Activated naive CD4-positive, alpha-beta T cell treated with anti-CD3 and anti-CD28 coated beads, Interleukin-2, amount 50 U/mL, for 72 hours (primary cell): ENCODE measurements around the gene CLDN11. TPM values are rescaled to one million over a fixed set of nuclear protein-coding genes. Genes with fewer than 3 reads are reported as not detected.

Experiments
- ATAC-seq, 2 donors: fragments of 150-1000 bp; cut with Tn5 transposase; 2 replicates each; pipeline ENCODE4 v1.10.0; 2021; ENCODE audit warnings: mild to moderate bottlenecking in 2 of 2, moderate library complexity in 2 of 2
- DNase-seq, 2 donors: peaks; one replicate each; pipeline ENCODE4 v3.0.0; 2021 to 2022; ENCODE audit warnings: low spot score in 2 of 2
- H3K27ac Mint-ChIP-seq, 2 donors: one replicate each; pipeline ENCODE4 v1.8.0; 2022; ENCODE audit warnings: mild to moderate bottlenecking in 2 of 2, mixed read lengths in 2 of 2
- H3K36me3 Mint-ChIP-seq, 2 donors: one replicate each; pipeline ENCODE4 v1.8.0; 2022; ENCODE audit warnings: mixed read lengths in 2 of 2
- H3K9me3 Mint-ChIP-seq, 2 donors: one replicate each; pipeline ENCODE4 v1.8.0; 2022; ENCODE audit warnings: mixed read lengths in 2 of 2
- total RNA-seq, 2 donors: library from RNA; stranded (reverse); gene quantifications; one replicate each; pipeline ENCODE4 v1.2.3, GENCODE V29; 2022

CLDN11 gene
- total RNA-seq, 2 donors from 2014 or later = not detected

DNA sequence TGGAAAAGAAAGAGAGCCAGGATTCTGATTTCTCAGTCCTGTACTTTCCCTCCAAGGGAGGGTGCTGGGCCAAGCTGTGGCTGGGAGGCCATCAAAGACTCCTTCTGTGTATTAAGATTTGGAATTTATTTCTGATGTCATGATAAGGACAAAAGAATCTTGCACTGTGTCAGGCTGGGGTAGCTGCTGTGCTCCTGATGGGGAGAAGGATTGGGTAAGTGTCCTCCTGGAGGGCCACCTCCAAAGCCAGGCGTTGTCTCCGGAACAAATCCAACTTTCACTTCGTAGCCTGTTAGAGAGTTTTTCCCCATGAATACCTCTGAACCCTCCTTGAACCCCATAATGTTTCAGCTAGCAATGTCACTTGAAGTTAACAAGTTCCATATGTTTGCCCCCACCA lies 29.9 kb downstream of the CLDN11 start:
- no peak for ATAC-seq
- no peaks in the 10 kb centered on the region for H3K9me3 Mint-ChIP-seq
- no peak for DNase-seq
- no peak overlapping the region for H3K27ac Mint-ChIP-seq
- no peaks in the 10 kb centered on the region for H3K36me3 Mint-ChIP-seq

DNA sequence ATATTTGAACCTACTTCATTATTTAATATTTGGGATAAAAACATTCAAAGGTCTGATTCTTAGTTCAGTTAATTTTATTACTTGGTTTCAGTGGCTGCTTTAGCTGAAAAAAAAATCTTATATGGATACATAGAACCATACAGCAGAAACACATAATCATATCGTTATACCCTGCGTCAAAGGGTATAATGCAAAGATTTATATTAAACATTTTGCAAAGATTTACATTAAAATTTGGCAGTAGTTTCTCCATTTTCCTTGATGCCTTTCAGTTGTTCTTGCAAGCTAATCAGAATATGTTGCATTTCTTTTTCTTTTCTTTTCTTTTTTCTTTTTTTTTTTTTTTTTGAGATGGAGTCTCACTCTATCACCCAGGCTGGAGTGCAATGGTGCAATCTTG lies 31.4 kb downstream of the CLDN11 start:
- DNase-seq (no peak), ATAC-seq (no peak)
- H3K27ac Mint-ChIP-seq = no peak overlapping the region
- H3K36me3 Mint-ChIP-seq = no peaks in the 10 kb centered on the region
- H3K9me3 Mint-ChIP-seq = no peaks in the 10 kb centered on the region

DNA sequence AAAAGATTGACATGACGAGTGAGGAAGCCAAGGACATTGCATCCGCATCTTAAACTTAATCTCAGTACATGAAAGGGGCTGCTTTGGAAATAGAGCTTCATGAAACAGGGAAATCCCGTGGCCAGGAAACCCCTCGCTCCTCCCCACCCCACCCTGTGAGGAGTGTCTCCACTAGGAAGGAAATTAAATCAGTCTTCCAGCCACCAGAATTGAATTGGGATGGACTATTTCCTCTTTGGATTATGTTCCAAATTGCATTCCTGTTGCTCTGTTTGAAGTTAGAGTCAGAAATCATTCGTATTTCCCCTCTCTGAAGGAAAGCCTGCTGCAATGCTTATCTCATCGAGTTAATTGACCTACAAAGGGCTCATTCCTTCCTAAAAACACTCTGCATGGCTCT lies 35.8 kb downstream of the CLDN11 start:
- Mint-ChIP-seq H3K36me3 (no peaks in the 10 kb centered on the region), H3K27ac (no peak overlapping the region), H3K9me3 (no peaks in the 10 kb centered on the region)
- DNase-seq (no peak), ATAC-seq (no peak)

DNA sequence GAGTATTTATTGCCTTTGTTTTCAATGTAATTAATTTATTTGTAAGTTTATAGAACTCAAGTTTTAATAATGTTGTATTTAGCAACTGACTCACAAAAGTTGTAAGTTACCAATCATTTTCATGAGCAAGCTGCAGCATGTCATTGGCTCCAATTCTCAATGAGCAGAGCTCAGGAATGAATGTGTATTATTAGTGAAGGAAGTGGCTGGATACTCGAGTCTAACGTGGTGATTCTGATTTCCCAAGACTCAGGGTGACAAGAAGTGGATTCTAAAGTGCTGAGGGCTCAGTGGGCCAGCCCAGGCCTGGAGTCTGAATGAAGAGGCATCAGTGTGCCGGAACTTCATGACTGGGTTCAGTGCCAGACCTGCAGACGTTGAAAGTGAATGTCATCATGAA lies 39.6 kb downstream of the CLDN11 start:
- Mint-ChIP-seq H3K9me3 (no peaks in the 10 kb centered on the region), H3K27ac (no peak overlapping the region), H3K36me3 (no peaks in the 10 kb centered on the region)
- DNase-seq (no peak), ATAC-seq (no peak)

DNA sequence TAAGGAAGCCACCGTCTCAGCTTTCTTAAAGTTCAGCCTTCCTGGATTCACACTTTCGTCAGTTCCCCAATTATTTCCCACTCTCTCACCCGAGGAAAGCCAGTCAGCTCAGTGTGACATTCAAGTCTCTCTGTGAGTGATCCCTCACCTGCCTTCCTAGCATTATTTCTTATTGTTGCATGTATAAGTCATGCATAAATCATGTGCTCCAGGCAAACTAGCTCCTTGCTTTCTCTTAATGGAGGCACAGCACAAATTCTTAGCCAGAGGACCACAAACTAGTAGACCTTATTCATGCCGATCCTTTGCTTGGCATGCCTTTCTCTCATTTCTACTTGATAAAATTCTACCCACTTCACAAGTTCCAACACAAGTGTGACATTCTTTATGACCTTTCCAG lies 44.3 kb downstream of the CLDN11 start:
- Mint-ChIP-seq H3K9me3 (no peaks in the 10 kb centered on the region), H3K27ac (no peak overlapping the region), H3K36me3 (no peaks in the 10 kb centered on the region)
- DNase-seq (no peak), ATAC-seq (no peak)

DNA sequence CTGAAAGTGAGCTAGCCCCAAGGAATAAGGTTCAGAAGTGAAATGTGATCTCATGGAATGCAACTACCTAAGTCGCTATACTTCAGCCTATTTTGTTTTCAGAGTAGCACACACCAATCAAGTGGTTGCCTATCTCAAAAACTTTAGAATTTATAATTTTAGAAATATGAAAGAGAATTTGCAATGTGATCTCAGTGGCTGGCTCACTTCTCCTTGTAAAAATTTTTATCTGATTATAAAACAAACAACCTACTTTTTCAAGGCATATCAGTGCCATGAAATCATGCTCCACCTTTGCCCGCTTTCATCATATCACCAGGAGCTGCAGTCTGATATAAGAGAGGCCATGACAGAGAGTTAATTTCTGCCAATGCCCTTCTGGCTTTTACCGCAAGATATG lies 47.3 kb downstream of the CLDN11 start:
- Mint-ChIP-seq H3K27ac (no peak overlapping the region), H3K9me3 (no peaks in the 10 kb centered on the region), H3K36me3 (no peaks in the 10 kb centered on the region)
- no peak for DNase-seq
- ATAC-seq = no peak

DNA sequence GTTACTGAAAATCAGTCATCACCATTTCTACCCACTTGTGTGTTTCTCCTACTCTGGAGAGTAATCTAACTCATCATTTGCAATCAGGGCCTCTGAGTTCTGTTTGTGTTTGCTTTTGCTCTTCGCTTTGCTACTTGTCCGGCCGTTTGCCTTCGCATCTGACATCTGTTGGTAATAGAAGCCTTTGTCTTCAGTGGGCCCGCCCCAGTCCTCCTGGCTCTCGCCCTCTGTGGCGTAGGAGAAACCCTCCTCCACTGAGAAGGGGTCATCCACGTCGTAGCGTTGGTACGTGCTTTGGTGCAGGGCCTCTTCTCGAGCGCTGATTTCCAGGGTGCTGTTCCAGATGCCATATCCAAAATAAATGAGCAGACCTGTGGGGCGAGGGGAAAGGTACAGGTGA lies 48.3 kb downstream of the CLDN11 start:
- H3K27ac Mint-ChIP-seq = no peak overlapping the region
- ATAC-seq (no peak), DNase-seq (no peak)
- H3K9me3 Mint-ChIP-seq = no peaks in the 10 kb centered on the region
- H3K36me3 Mint-ChIP-seq = no peaks in the 10 kb centered on the region

DNA sequence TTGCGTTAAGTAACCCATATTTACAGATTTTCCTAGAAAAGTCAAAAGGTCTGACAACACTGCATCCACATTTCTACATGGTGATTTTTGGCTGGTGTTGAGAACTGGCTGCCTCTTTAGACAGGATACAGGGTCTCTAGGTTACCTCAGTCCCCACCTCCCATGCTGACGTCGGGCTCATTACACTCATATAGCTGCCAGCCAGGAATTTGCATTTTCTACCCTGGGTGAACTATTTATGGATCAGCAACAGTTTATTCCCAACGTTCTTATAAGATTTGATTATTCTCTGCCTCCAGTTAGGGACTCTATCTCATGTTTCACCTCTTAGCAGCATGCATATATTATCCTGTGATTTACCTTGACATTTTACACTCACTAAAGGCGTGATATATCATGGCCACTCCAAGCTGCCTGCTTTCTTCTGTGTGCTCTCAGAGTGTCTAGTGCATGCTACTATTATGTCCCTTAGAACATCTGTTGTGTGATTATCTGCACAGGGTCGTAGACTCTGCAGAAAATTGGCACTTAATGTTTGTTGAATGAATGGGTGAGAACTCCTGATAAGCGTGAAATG lies 49.0 kb downstream of the CLDN11 start:
- H3K36me3 Mint-ChIP-seq = no peaks in the 10 kb centered on the region
- H3K9me3 Mint-ChIP-seq = no peaks in the 10 kb centered on the region
- H3K27ac Mint-ChIP-seq = no peak overlapping the region
- DNase-seq (no peak), ATAC-seq (no peak)

DNA sequence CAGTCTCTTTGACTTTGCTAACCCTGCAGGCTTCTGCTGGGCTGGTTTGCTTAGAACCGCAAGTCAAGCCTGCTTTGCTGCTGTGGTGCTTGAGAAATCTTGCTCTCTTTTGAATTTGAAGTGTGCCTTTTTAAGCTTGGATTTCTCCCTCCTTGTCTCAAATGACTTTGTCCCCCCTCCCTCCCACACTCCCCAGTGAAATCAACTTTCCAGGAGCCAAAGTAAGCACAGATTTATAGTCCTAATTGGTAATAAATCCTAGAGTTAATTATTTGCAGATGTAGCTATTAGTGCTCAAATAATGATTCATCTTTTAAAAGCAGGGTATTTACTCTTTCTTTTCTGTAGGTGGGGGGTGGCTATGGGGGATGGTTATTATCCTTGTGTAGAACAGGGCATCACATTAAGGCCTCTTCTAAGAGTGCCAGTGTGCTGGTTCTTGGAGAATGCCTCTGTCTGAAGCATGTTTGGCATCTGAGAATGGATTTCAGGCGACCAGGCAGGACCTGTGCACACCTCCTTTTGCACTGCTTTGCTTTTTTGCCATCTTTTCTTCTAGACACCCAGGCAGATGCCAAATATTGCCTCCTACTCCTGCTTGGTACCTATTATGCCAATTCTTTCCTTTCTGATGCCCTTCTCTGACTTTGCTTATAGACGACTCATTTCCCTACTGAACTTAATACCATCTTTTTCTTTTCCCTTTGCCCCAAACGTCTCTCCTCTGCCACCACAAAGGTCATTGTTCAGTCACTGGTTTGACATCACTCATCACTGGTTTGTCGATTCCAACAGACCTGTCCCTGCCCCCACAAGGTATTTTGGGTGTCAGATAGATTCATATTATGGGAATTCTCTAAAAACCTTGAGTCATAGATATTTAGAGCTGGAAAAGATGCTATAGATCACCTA lies 50.7 kb downstream of the CLDN11 start:
- no peaks in the 10 kb centered on the region for H3K9me3 Mint-ChIP-seq
- H3K27ac Mint-ChIP-seq = no peak overlapping the region
- peak in 1 of 2 donors; percentile 61 for ATAC-seq
- no peak for DNase-seq
- no peaks in the 10 kb centered on the region for H3K36me3 Mint-ChIP-seq

DNA sequence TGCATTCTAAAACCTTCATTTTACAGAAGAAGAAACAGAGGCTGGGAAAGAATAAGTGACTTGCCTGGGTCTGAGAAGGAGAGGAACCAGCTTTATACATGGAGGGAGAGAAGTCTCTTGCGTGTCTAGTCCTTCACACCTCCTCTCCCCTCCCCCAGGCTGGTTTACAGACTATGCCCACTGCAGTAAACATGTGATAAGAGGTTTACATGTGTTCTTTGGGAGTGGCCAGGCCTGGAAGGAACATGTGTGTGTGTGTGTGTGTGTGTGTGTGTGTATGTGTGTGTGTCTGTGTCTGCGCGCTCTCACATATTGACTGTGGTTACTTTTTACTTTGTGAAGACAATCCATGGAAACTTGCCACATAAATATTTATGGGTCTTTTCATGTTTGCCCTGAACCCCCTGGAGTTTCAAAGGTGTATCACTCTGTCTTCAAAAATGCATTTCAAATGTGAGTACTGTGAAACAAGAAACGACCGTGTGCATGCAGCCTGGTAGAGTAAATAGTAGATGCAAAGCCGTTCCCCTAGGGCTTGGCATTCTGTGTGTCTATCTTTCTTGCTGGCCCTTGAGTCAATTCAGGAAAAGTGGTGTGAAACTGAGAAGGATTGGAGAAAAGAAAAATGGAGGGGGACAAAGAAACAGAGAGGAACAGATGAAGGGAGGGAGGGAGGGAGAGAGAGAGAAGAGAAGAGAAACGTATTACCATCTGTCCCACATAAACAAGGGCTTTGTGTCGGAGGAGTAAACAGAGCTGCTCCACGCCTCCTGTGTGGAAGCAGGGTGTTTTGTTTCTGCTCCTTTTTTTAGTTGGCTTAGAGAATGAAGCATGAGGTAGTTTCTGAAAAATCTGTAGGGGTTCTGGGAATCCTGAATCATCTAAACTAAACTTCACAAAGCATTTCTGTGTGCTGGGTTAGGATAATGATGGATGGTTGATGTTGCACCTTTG lies 51.7 kb downstream of the CLDN11 start:
- Mint-ChIP-seq H3K36me3 (no peaks in the 10 kb centered on the region), H3K9me3 (no peaks in the 10 kb centered on the region), H3K27ac (no peak overlapping the region)
- peak; percentile 11 to 35 for ATAC-seq
- DNase-seq = no peak

DNA sequence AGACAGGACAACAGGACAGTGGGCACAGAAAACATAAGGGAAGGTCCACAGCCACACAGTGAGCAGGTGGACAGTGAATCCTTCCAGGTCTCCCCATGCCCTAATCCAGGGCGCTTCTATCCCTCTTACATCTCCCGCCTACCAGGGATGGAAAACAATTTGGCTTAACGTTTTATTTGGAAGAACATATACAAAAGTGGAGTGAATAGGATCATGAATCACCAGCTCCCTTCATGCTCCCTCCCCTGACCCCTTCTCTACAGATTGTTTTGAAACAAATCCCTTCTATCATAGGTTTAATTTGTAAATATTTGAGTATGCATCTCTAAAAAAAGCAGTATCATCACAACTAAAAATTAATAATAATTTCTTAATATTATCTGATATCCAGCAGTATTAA lies 52.5 kb downstream of the CLDN11 start:
- no peak for DNase-seq
- Mint-ChIP-seq H3K27ac (no peak overlapping the region), H3K9me3 (no peaks in the 10 kb centered on the region), H3K36me3 (no peaks in the 10 kb centered on the region)
- no peak for ATAC-seq

DNA sequence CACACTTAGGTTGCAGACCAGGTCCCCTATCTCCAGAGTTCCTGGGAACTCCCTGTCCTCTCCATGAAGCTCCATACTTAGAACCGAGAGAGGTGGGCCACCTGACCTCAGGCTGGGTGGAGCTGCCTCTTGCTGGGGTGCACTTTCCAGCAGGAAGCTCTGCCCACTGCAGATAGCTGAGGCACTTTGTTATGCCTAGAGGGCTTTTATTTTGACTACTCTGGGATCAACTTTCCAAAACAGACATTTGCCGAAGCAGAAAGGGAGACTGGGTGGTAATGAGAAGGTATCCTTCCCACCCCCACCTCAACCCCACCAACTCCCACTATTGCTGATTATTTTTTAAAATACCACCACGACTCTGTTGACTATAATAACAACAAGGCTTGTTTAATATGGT lies 54.7 kb downstream of the CLDN11 start:
- ATAC-seq (no peak), DNase-seq (no peak)
- H3K27ac Mint-ChIP-seq = no peak overlapping the region
- no peaks in the 10 kb centered on the region for H3K9me3 Mint-ChIP-seq
- H3K36me3 Mint-ChIP-seq = no peaks in the 10 kb centered on the region

DNA sequence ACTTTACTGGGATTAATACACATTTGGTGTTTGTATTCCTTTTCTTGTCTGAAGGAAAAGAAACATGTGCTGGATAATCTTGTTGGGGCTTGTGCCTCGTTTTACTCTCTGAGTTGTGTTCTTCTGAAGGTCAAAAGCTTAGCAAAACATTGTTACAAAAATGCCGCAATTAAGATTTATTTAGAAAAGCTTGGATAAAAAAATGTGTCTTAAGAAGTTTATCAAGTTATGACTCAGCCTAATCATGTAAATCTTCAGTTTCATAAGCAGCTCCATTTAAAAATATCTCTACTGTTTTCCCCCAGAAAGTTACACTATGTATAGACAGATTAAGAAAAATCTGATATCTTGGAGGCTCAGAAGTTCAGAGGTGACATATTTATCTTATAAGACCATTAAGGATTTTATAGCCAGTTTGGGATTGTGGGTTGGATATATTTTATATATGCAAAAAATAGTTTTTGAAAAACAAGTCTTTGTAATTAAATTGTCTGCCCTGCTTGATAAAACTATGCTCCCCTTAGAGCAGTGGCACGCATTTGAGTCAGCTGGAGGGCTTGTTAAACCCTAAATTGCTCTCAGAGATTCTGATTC lies 56.5 kb downstream of the CLDN11 start:
- DNase-seq (no peak), ATAC-seq (no peak)
- Mint-ChIP-seq H3K36me3 (no peaks in the 10 kb centered on the region), H3K27ac (no peak overlapping the region), H3K9me3 (no peaks in the 10 kb centered on the region)

DNA sequence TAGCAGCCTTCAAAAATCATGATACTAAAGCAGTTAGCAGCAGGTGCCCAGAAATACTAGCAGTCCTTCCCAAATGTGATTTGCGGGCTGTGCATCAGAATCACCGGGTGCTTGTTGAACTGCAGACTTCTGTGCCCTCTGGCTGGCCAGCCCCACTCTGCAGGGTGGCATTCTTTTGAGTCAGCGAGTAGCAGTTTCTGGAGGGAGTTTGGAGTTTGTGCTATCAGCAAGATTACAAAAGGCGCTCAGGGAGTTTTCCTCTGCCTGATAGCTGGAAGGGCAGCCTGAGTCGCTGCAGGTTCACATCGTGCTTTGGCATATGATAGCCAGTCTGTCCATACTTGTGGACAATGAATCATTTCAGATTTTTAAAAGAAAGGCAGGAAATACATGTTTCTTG lies 57.6 kb downstream of the CLDN11 start:
- Mint-ChIP-seq H3K36me3 (no peaks in the 10 kb centered on the region), H3K9me3 (no peaks in the 10 kb centered on the region), H3K27ac (no peak overlapping the region)
- no peak for ATAC-seq
- DNase-seq = no peak

DNA sequence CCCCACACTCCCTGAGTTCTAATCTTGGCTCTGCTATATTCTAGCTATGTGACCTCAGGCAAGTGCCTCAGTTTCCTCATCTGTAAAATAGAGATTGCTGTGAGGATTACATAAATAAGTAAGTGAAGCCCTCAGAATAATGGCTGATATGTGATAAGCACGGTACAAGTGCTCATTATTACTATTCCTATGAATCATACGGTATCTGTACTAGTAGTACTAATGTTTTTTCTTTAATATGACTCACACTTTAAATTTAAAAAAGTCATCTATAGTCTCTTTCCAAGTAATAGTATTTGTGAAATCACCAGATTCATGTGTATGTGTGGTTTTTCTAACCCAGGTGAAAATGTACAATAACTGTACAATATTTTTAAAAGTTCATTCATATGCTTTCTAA lies 58.7 kb downstream of the CLDN11 start:
- H3K9me3 Mint-ChIP-seq = no peaks in the 10 kb centered on the region
- no peaks in the 10 kb centered on the region for H3K36me3 Mint-ChIP-seq
- H3K27ac Mint-ChIP-seq = no peak overlapping the region
- ATAC-seq (peak in 1 of 2 donors; percentile 73), DNase-seq (no peak)

DNA sequence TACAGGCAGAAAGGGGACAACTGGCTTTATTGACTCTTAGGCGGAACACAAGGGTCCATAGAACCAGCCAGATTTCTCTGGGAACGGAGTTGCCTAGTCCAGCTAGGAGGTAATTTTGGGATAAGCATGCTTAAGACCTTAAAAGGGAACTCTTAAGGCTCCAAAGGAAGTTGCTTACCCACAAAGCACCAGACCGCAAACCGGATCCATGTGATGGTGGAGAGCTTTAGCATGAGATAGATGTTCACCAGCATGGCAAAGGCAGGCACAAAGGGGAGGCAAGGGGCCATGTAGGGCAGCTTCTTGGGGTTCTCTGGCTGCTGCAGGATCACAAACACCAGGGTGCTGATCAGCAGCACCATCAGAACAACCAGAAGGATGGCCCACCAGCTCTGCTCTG lies 61.4 kb downstream of the CLDN11 start:
- Mint-ChIP-seq H3K9me3 (no peaks in the 10 kb centered on the region), H3K36me3 (no peaks in the 10 kb centered on the region), H3K27ac (no peak overlapping the region)
- no peak for DNase-seq
- no peak for ATAC-seq

DNA sequence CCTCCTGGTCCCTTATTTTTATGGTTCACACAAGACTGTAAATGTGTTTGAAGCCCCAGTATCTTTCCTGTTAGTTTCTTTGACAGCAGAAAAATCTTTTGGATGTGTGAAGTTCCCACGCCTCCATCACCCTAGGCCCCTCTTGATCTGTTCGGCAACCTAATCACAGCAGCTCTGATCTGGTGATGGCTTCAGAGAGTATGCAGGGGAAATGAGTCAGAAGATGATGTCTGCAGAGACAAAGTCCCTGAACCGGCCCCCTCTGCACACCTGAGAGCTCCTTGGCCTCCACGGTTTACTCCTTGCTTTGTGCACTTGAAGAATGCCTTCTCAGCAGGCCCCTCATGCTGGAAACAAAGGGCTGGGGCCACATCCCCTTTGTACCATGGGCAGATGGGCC lies 63.5 kb downstream of the CLDN11 start:
- ATAC-seq = peak in 1 of 2 donors; percentile 56
- no peaks in the 10 kb centered on the region for H3K36me3 Mint-ChIP-seq
- no peak for DNase-seq
- no peak overlapping the region for H3K27ac Mint-ChIP-seq
- H3K9me3 Mint-ChIP-seq = no peaks in the 10 kb centered on the region
